Measurements from ENCODE around the gene VWCE. TPM values are rescaled to one million over a fixed set of nuclear protein-coding genes. Genes with fewer than 3 reads are reported as not detected.

VWCE gene
- total RNA-seq, 3 donors from 2014 or later (not counting 1 experiment from before 2014, with no cell fraction given): 0.61 to 0.95 (median 0.82) TPM

GRCh38 chr11:61332797-61333549 is 37.9 kb upstream of the VWCE start, which contains the start of the genes DDB1 and TKFC:
Gene DDB1 (minus strand): TSS chr11:61333105. CDS start chr11:61332968, 137 bp downstream.
Gene TKFC (plus strand): TSS chr11:61333228. CDS start chr11:61334729, 1,501 bp downstream.
- H3K4me1 ChIP-seq (ENCODE audit: control insufficient read depth, insufficient read depth, low read length): peaks cover 36% of the 10 kb centered on the region
- peak within 1 kb of the TSS; percentile 77 for H3K27ac ChIP-seq (ENCODE audit: low read length)
- peak within 1 kb of the TSS; percentile 85 to 95 for H3K27ac Mint-ChIP-seq
- H3K4me1 Mint-ChIP-seq: peaks cover 35 to 56% of the 10 kb centered on the region in 2 donors
- H3K36me3 ChIP-seq (ENCODE audit: control insufficient read depth, insufficient read depth, low read length): peaks cover 21% of the 10 kb centered on the region
- intact Hi-C loops (cut with micrococcal nuclease): loop anchor here (1.0 kb wide), 1 partner anchor 29 kb away; the partner anchor contains the start of gene TMEM138
- H3K9me3 Mint-ChIP-seq: no peaks in the 10 kb centered on the region
- H3K4me3 Mint-ChIP-seq: peak within 1 kb of the TSS; percentile 87
- peak; percentile 92 to 97 for DNase-seq
- H3K27me3 ChIP-seq (ENCODE audit: control insufficient read depth, insufficient read depth, low read length): no peaks in the 10 kb centered on the region
- H3K4me3 ChIP-seq (ENCODE audit: low read length): peak within 1 kb of the TSS; percentile 71
- peak; percentile 90 to 95 (median 94) for ATAC-seq
- peaks cover 8% of the 10 kb centered on the region for H3K36me3 Mint-ChIP-seq
- no peak for TF ChIP-seq CTCF (IDR thresholded peaks at IDR 0.05)
- no peaks in the 10 kb centered on the region for H3K27me3 Mint-ChIP-seq (ENCODE audit: low read depth in 2 of 2)
- WGBS (ENCODE audit: insufficient coverage): under 1% methylated on average over 79 of the region's 81 CpGs
- H3K9me3 ChIP-seq (ENCODE audit: control insufficient read depth, insufficient read depth, low read length): no peaks in the 10 kb centered on the region

GRCh38 chr11:61332281-61332796 is 37.2 kb upstream of the VWCE start:
- TF ChIP-seq CTCF (IDR thresholded peaks at IDR 0.05): no peak
- H3K4me3 Mint-ChIP-seq: peak overlapping the region; percentile 87
- H3K4me1 Mint-ChIP-seq: peaks cover 35 to 56% of the 10 kb centered on the region in 2 donors
- H3K4me1 ChIP-seq (ENCODE audit: control insufficient read depth, insufficient read depth, low read length): peaks cover 36% of the 10 kb centered on the region
- no peaks in the 10 kb centered on the region for H3K27me3 ChIP-seq (ENCODE audit: control insufficient read depth, insufficient read depth, low read length)
- H3K9me3 Mint-ChIP-seq: no peaks in the 10 kb centered on the region
- ATAC-seq: peak in 1 of 3 donors; percentile 2
- peak overlapping the region; percentile 71 for H3K4me3 ChIP-seq (ENCODE audit: low read length)
- peak overlapping the region; percentile 77 for H3K27ac ChIP-seq (ENCODE audit: low read length)
- H3K27me3 Mint-ChIP-seq (ENCODE audit: low read depth in 2 of 2): no peaks in the 10 kb centered on the region
- peaks cover 8% of the 10 kb centered on the region for H3K36me3 Mint-ChIP-seq
- DNase-seq: no peak
- peak overlapping the region; percentile 85 to 95 for H3K27ac Mint-ChIP-seq
- intact Hi-C loops (cut with micrococcal nuclease): no loop called here
- 2% methylated on average over 24 of the region's 24 CpGs for WGBS (ENCODE audit: insufficient coverage)
- H3K36me3 ChIP-seq (ENCODE audit: control insufficient read depth, insufficient read depth, low read length): peaks cover 27% of the 10 kb centered on the region
- no peaks in the 10 kb centered on the region for H3K9me3 ChIP-seq (ENCODE audit: control insufficient read depth, insufficient read depth, low read length)

GRCh38 chr11:61331651-61332050 is 36.5 kb upstream of the VWCE start:
- DNase-seq (no peak), ATAC-seq (no peak)
- 76% methylated on average over 6 of the region's 6 CpGs for WGBS (ENCODE audit: insufficient coverage)
- H3K36me3 ChIP-seq (ENCODE audit: control insufficient read depth, insufficient read depth, low read length): peaks cover 31% of the 10 kb centered on the region
- Mint-ChIP-seq H3K4me1 (peaks cover 35 to 51% of the 10 kb centered on the region in 2 donors), H3K36me3 (peaks cover 8% of the 10 kb centered on the region), H3K27ac (peak overlapping the region; percentile 85 to 95), H3K4me3 (peak overlapping the region; percentile 87), H3K9me3 (no peaks in the 10 kb centered on the region), H3K27me3 (ENCODE audit: low read depth in 2 of 2) (no peaks in the 10 kb centered on the region)
- no peak overlapping the region for H3K4me3 ChIP-seq (ENCODE audit: low read length)
- H3K27me3 ChIP-seq (ENCODE audit: control insufficient read depth, insufficient read depth, low read length): no peaks in the 10 kb centered on the region
- H3K4me1 ChIP-seq (ENCODE audit: control insufficient read depth, insufficient read depth, low read length): peaks cover 35% of the 10 kb centered on the region
- intact Hi-C loops (cut with micrococcal nuclease): no loop called here
- no peak overlapping the region for H3K27ac ChIP-seq (ENCODE audit: low read length)
- TF ChIP-seq CTCF (IDR thresholded peaks at IDR 0.05): no peak
- no peaks in the 10 kb centered on the region for H3K9me3 ChIP-seq (ENCODE audit: control insufficient read depth, insufficient read depth, low read length)
